A549 (cell line): ENCODE measurements around the gene IFNA6. TPM values are rescaled to one million over a fixed set of nuclear protein-coding genes. Genes with fewer than 3 reads are reported as not detected.

Source experiments
- ATAC-seq, 2 experiments: fragments of 200-7000 bp in 1 of 2; fragments of >200 bp in 1 of 2; cut with Nextera tagmentation in 1 of 2; cut with Tn5 transposase in 1 of 2; 3 replicates each; pipeline versions ENCODE4 v1.8.0 to v1.9.1; 2018 to 2020; ENCODE audit warnings: mild to moderate bottlenecking in 1 of 2, moderate library complexity in 1 of 2
- CTCF ChIA-PET: fragments of 300-600 bp; sonication (Branson Sonifier 250); formaldehyde crosslinking; extraction: SDS; loops from one replicate; lab custom pipeline; 2021; ENCODE audit warnings: antibody characterized with exemption, inconsistent platforms; lab: Yijun Ruan, JAX
- POLR2A ChIA-PET: fragments of 350-600 bp; formaldehyde crosslinking; extraction: SDS; loops from one replicate; lab custom pipeline; 2021; ENCODE audit warnings: antibody characterized with exemption, inconsistent platforms; lab: Yijun Ruan, JAX
- DNase-seq, 2 experiments: peaks; one replicate each; pipeline versions ENCODE4 v3.0.0 to v3.0.0-alpha.2; 2011 to 2016; ENCODE audit warnings: low read depth in 1 of 2, low spot score in 1 of 2
- FAIRE-seq: peaks from 2 replicates; lab custom pipeline; 2011; peaks lifted over from hg19 to GRCh38; lab: Jason Lieb, UNC
- H3K27ac ChIP-seq, 2 experiments: fragments of >200 bp; sonication (Bioruptor Twin); formaldehyde crosslinking; 3 replicates each; pipeline ENCODE4 v1.5.1; 2016 to 2017
- H3K4me1 ChIP-seq: fragments of >200 bp; sonication (Bioruptor Twin); formaldehyde crosslinking; 3 replicates; pipeline ENCODE4 v1.6.1; 2016
- H3K4me2 ChIP-seq: fragments of >200 bp; sonication (Bioruptor Twin); formaldehyde crosslinking; 3 replicates; pipeline ENCODE4 v1.6.1; 2016
- H3K4me3 ChIP-seq: fragments of >200 bp; sonication (Bioruptor Twin); formaldehyde crosslinking; 3 replicates; pipeline ENCODE4 v1.5.1; 2016
- H3K9me3 ChIP-seq: fragments of >200 bp; sonication (Bioruptor Twin); formaldehyde crosslinking; 3 replicates; pipeline ENCODE4 v1.6.1; 2016
- BCL3 ChIP-seq: fragments of >200 bp; sonication (Bioruptor Twin); formaldehyde crosslinking; IDR thresholded peaks from 3 replicates; pipeline ENCODE4 v1.6.1; 2016
- BHLHE40 ChIP-seq: IDR thresholded peaks from 2 replicates; pipeline ENCODE4 v1.6.1; 2012; ENCODE audit warnings: low read depth, low read length, inconsistent platforms
- CEBPB ChIP-seq, 2 experiments: fragments of >200 bp in 1 of 2; sonication (Bioruptor Twin) in 1 of 2; formaldehyde crosslinking in 1 of 2; IDR thresholded peaks; 2 replicates each; pipeline ENCODE4 v1.6.1; 2012 to 2016
- CHD2 ChIP-seq: fragments of 150-350 bp; IDR thresholded peaks from 2 replicates; pipeline ENCODE4 v1.6.1; 2014; ENCODE audit warnings: low read length; ENCODE audit not compliant: partially characterized antibody
- CHD4 ChIP-seq: fragments of 200-600 bp; sonication (generic); IDR thresholded peaks from 2 replicates; pipeline ENCODE4 v1.6.1; 2016; ENCODE audit warnings: antibody characterized with exemption, mild to moderate bottlenecking, borderline replicate concordance
- EHF ChIP-seq: fragments of 250-450 bp; sonication (Bioruptor Pico); IDR thresholded peaks from 2 replicates; pipeline ENCODE4 v1.5.0; 2020; ENCODE audit warnings: mild to moderate bottlenecking
- HOXB13 ChIP-seq: fragments of 250-450 bp; sonication (Bioruptor Pico); IDR thresholded peaks from 2 replicates; pipeline ENCODE4 v1.5.0; 2020; ENCODE audit warnings: low read depth, mild to moderate bottlenecking, moderate library complexity
- HOXB5 ChIP-seq: fragments of 250-450 bp; sonication (Bioruptor Pico); IDR thresholded peaks from 2 replicates; pipeline ENCODE4 v1.5.0; 2020; ENCODE audit warnings: mild to moderate bottlenecking, moderate library complexity
- KDM5A ChIP-seq: fragments of 200-600 bp; sonication (generic); IDR thresholded peaks from 2 replicates; pipeline ENCODE4 v1.6.1; 2016; ENCODE audit warnings: antibody characterized with exemption, mild to moderate bottlenecking
- MAFK ChIP-seq: fragments of 450-650 bp; IDR thresholded peaks from 2 replicates; pipeline ENCODE4 v1.6.1; 2014; ENCODE audit not compliant: partially characterized antibody
- MAZ ChIP-seq: fragments of 150-350 bp; IDR thresholded peaks from 2 replicates; pipeline ENCODE4 v1.6.1; 2014; ENCODE audit warnings: antibody characterized with exemption, low read depth, low read length, borderline replicate concordance
- NFE2L2 ChIP-seq: fragments of 150-350 bp; conservative IDR thresholded peaks from 2 replicates; pipeline ENCODE4 v1.6.1; 2014; ENCODE audit warnings: low read length
- POLR2AphosphoS2 ChIP-seq: conservative IDR thresholded peaks from 2 replicates; pipeline ENCODE4 v1.6.1; 2012; ENCODE audit warnings: low read length, improper control_type of control experiment, inconsistent platforms
- WGBS: methylation state at CpG from one replicate; pipeline ENCODE4 v1.1.6; 2017; ENCODE audit errors: missing lambda C conversion rate; 5-methylcytosine and 5-hydroxymethylcytosine counted together
- polyA plus RNA-seq, 4 experiments: library from polyadenylated mRNA; depleted of rRNA in 3 of 4; stranded (reverse); fragments of >200 nt; fragmentation: RNase III in 1 of 4; extraction: RNeasy Plus Mini Kit Qiagen cat#74134 plus additional on column Dnase treatment in 1 of 4; gene quantifications; 2 replicates in 3 of 4; 3 replicates in 1 of 4; pipeline ENCODE4 v1.2.3, GENCODE V29; 2011 to 2017
- TF ChIP-seq, protein P1 (sequence below): fragments of 200-600 bp; sonication (generic); IDR thresholded peaks from 2 replicates; pipeline ENCODE4 v1.6.1; 2016; ENCODE audit warnings: antibody characterized with exemption, mild to moderate bottlenecking, moderate library complexity
- TF ChIP-seq, protein P2 (sequence below): IDR thresholded peaks from 2 replicates; pipeline ENCODE4 v1.6.1; 2012

Gene IFNA6
- polyA plus RNA-seq, 2 of the 4 experiments (the other 2 are of a cell fraction): not detected

DNA sequence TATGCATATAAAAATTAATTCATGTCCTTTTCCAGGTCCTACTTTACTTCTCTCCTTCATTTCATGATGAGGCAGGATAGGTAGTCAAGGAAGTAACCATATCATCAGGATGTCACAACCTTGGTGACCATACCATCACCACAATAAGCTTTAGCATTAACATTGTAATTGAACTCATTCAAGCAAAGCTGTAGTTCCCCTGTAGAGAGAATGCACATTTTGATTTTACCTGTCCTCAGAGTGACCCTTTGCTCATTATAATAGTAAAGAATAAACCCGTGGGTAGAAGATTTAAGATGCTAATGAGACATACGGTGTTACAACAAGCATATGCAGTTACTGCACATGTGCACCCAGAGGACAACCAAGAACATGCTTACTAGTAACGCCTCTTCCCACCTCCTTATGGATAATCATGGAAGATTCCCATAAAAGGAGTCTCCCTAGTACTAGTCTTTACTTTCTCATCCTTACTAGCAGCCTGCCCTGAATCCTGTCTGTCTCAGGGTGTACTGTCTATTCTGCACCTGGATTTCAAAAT, 2.2 kb downstream of the IFNA6 start (continued):
- TF ChIP-seq, protein P1, sequence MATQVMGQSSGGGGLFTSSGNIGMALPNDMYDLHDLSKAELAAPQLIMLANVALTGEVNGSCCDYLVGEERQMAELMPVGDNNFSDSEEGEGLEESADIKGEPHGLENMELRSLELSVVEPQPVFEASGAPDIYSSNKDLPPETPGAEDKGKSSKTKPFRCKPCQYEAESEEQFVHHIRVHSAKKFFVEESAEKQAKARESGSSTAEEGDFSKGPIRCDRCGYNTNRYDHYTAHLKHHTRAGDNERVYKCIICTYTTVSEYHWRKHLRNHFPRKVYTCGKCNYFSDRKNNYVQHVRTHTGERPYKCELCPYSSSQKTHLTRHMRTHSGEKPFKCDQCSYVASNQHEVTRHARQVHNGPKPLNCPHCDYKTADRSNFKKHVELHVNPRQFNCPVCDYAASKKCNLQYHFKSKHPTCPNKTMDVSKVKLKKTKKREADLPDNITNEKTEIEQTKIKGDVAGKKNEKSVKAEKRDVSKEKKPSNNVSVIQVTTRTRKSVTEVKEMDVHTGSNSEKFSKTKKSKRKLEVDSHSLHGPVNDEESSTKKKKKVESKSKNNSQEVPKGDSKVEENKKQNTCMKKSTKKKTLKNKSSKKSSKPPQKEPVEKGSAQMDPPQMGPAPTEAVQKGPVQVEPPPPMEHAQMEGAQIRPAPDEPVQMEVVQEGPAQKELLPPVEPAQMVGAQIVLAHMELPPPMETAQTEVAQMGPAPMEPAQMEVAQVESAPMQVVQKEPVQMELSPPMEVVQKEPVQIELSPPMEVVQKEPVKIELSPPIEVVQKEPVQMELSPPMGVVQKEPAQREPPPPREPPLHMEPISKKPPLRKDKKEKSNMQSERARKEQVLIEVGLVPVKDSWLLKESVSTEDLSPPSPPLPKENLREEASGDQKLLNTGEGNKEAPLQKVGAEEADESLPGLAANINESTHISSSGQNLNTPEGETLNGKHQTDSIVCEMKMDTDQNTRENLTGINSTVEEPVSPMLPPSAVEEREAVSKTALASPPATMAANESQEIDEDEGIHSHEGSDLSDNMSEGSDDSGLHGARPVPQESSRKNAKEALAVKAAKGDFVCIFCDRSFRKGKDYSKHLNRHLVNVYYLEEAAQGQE: no peak
- TF ChIP-seq BHLHE40 (no peak), HOXB5 (CRISPR knock-in tag) (no peak), MAFK (no peak)

DNA sequence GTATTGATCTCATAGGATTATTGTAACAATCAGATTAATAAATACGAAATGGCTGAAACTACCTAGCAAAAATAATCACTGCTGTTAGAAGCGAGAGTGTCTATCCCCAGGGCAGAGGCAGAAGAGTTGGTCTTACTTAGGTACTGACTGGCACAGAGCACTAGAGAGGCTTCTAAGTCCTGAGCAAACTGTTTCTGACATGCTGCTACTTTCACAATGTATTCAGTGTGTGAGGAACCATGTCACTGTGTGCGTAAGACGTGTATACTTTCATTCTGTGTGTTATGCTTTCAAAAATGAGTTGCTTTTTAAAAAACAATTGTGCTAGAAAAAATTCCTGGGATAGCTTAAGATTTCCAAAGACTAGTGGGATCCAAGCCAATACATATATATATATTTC, 10.0 kb downstream of the IFNA6 start:
- ChIA-PET POLR2A (no interaction called here), CTCF (interaction anchor here (1.0 to 2.0 kb wide), 3 partner anchors 14 to 448 kb away, joined by 3 to 9 read pairs (median 4); no protein-coding TSS in a partner anchor)
- TF ChIP-seq POLR2AphosphoS2 (no peak), HOXB13 (no peak), MAZ (no peak)
- no peak overlapping the region for H3K4me3 ChIP-seq
- no peak overlapping the region for H3K4me2 ChIP-seq
- H3K27ac ChIP-seq: no peak overlapping the region
- FAIRE-seq (no peak), ATAC-seq (no peak), DNase-seq (no peak)
- peaks cover 8% of the 10 kb centered on the region; the same call in 2 of the 3 replicates for H3K9me3 ChIP-seq
- H3K4me1 ChIP-seq: peaks cover 3% of the 10 kb centered on the region; the same call in 1 of the 3 replicates
- 60% methylated on average over 4 of the region's 4 CpGs for WGBS

DNA sequence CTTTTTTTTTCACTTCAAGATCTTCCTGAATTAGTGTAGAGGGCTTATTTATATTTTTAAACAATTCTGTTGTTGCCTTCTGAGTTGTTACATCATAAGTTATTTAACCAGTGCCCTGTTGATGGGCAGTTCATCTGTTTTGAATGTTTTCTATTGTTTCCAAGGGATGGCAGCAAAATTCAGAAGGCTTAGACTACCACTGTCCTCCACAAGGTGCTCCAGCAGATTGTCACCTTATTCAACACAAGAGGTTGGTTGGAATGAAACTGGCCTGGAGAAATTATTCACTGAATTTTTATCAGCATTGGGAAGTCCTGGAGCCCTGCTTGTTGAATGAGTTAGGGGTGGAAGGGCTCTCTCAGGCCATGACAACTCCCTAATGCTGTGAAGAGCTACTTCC, 14.2 kb downstream of the IFNA6 start:
- Histone ChIP-seq H3K9me3 (no peaks in the 10 kb centered on the region), H3K4me3 (no peak overlapping the region), H3K4me1 (peaks cover 29% of the 10 kb centered on the region), H3K27ac (no peak overlapping the region), H3K4me2 (no peak overlapping the region)
- CTCF ChIA-PET: interaction anchor here (0.6 to 1.6 kb wide), 2 partner anchors 60 to 468 kb away, joined by 3 to 4 read pairs; no protein-coding TSS in a partner anchor
- TF ChIP-seq HOXB13 (no peak), CHD4 (no peak), BCL3 (no peak), BHLHE40 (no peak), KDM5A (no peak), EHF (CRISPR knock-in tag) (no peak), NFE2L2 (no peak), CHD2 (no peak), CEBPB (IDR thresholded peaks at IDR 0.05) (no peak)
- TF ChIP-seq, protein P2, sequence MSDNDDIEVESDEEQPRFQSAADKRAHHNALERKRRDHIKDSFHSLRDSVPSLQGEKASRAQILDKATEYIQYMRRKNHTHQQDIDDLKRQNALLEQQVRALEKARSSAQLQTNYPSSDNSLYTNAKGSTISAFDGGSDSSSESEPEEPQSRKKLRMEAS: no peak
- DNase-seq: peak in 1 of 2 experiments; percentile 27
- peak in 1 of 2 experiments; percentile 39; a peak in 4 of 6 replicates for ATAC-seq
- no peak for FAIRE-seq
- POLR2A ChIA-PET: no interaction called here
